Neural cell (in vitro differentiated cells): ENCODE data around the gene URAD. TPM values are rescaled to one million over a fixed set of nuclear protein-coding genes. Genes with fewer than 3 reads are reported as not detected.

Experiments
- H2AFZ ChIP-seq: fragments of 200-600, 300-800 bp; sonication (generic), shearing (Covaris generic); 2 replicates; pipeline ENCODE4 v1.6.0; 2014; ENCODE audit warnings: low read depth, mild to moderate bottlenecking, antibody characterized with exemption, low read length, moderate library complexity
- H3F3A ChIP-seq: fragments of 200-600 bp; shearing (Covaris generic); 2 replicates; pipeline ENCODE4 v1.6.1; 2016; ENCODE audit warnings: mild to moderate bottlenecking, moderate library complexity, mixed read lengths, antibody characterized with exemption, low read length; ENCODE audit not compliant: insufficient read depth, poor library complexity, severe bottlenecking
- H3K27ac ChIP-seq: fragments of 200-600, 300-800 bp; sonication (generic), shearing (Covaris generic); 2 replicates; pipeline ENCODE4 v1.5.1; 2014; ENCODE audit warnings: mild to moderate bottlenecking, low read length, moderate library complexity
- H3K27me3 ChIP-seq: fragments of 300-800, 200-600 bp; sonication (generic), shearing (Covaris generic); 2 replicates; pipeline ENCODE4 v1.6.0; 2014; ENCODE audit warnings: mild to moderate bottlenecking, low read depth, low read length, moderate library complexity; ENCODE audit not compliant: insufficient read depth
- H3K36me3 ChIP-seq: fragments of 300-800, 200-600 bp; sonication (generic), shearing (Covaris generic); 2 replicates; pipeline ENCODE4 v1.5.1; 2014; ENCODE audit warnings: mild to moderate bottlenecking, antibody characterized with exemption, low read length, moderate library complexity; ENCODE audit not compliant: insufficient read depth
- H3K4me2 ChIP-seq: fragments of 300-800, 200-600 bp; sonication (generic), shearing (Covaris generic); 2 replicates; pipeline ENCODE4 v1.6.0; 2014; ENCODE audit warnings: mild to moderate bottlenecking, low read length
- H3K4me3 ChIP-seq: fragments of 300-800, 200-600 bp; sonication (generic), shearing (Covaris generic); 2 replicates; pipeline ENCODE4 v1.5.1; 2014; ENCODE audit warnings: mild to moderate bottlenecking, low read length, moderate library complexity
- H3K79me2 ChIP-seq: fragments of 200-600 bp; shearing (Covaris generic); replicated peaks from 2 replicates; pipeline ENCODE4 v1.6.0; 2014; ENCODE audit warnings: mild to moderate bottlenecking, low read length, moderate library complexity; ENCODE audit not compliant: insufficient read depth
- H3K9ac ChIP-seq: fragments of 300-800, 200-600 bp; sonication (generic), shearing (Covaris generic); 2 replicates; pipeline ENCODE4 v1.6.1; 2016; ENCODE audit warnings: mild to moderate bottlenecking, low read length, mixed read lengths
- H3K9me2 ChIP-seq: fragments of 200-600 bp; shearing (Covaris generic); 2 replicates; pipeline ENCODE4 v1.6.1; 2016; ENCODE audit warnings: mild to moderate bottlenecking, low read length, mixed read lengths; ENCODE audit not compliant: insufficient read depth
- H3K9me3 ChIP-seq: fragments of 200-600, 300-800 bp; sonication (generic), shearing (Covaris generic); 2 replicates; pipeline ENCODE4 v1.6.1; 2016; ENCODE audit warnings: mild to moderate bottlenecking, mixed run types, low read length, moderate library complexity, mixed read lengths
- H4K20me1 ChIP-seq: fragments of 200-600 bp; shearing (Covaris generic); 2 replicates; pipeline ENCODE4 v1.6.1; 2016; ENCODE audit warnings: mild to moderate bottlenecking, mixed run types; ENCODE audit not compliant: insufficient read depth
- CTCF ChIP-seq: fragments of 450-650 bp; IDR thresholded peaks from 2 replicates; pipeline ENCODE4 v1.5.1; 2014; ENCODE audit warnings: antibody characterized with exemption, mild to moderate bottlenecking, moderate library complexity; ENCODE audit not compliant: poor library complexity, severe bottlenecking
- EP300 ChIP-seq: fragments of 450-650 bp; conservative IDR thresholded peaks from 2 replicates; pipeline ENCODE4 v1.6.1; 2014; ENCODE audit warnings: antibody characterized with exemption, mild to moderate bottlenecking, moderate library complexity; ENCODE audit not compliant: poor library complexity, severe bottlenecking
- EZH2 ChIP-seq: fragments of 200-600, 300-800 bp; shearing (Covaris generic), sonication (generic); IDR thresholded peaks from 2 replicates; pipeline ENCODE4 v1.6.1; 2014; ENCODE audit warnings: antibody characterized with exemption, low read length, borderline replicate concordance, mild to moderate bottlenecking; ENCODE audit not compliant: insufficient read depth, poor library complexity, severe bottlenecking
- MXI1 ChIP-seq: fragments of 450-650 bp; conservative IDR thresholded peaks from 2 replicates; pipeline ENCODE4 v1.6.1; 2014; ENCODE audit warnings: antibody characterized with exemption, mild to moderate bottlenecking; ENCODE audit not compliant: poor library complexity, severe bottlenecking
- POLR2AphosphoS5 ChIP-seq: IDR thresholded peaks from 2 replicates; pipeline ENCODE4 v1.6.1; 2012
- RAD21 ChIP-seq: fragments of 450-650 bp; conservative IDR thresholded peaks from 2 replicates; pipeline ENCODE4 v1.6.1; 2014; ENCODE audit warnings: antibody characterized with exemption, mild to moderate bottlenecking, moderate library complexity
- REST ChIP-seq: IDR thresholded peaks from 2 replicates; pipeline ENCODE4 v1.6.1; 2012; ENCODE audit warnings: borderline replicate concordance
- SMC3 ChIP-seq: fragments of 450-650 bp; conservative IDR thresholded peaks from 2 replicates; pipeline ENCODE4 v1.6.1; 2014; ENCODE audit warnings: antibody characterized with exemption, mild to moderate bottlenecking, moderate library complexity; ENCODE audit not compliant: poor library complexity
- TAF1 ChIP-seq: IDR thresholded peaks from 2 replicates; pipeline ENCODE4 v1.6.1; 2012; ENCODE audit warnings: low read depth
- polyA plus RNA-seq: library from polyadenylated mRNA; depleted of rRNA; stranded (reverse); fragments of >200 nt; gene quantifications from 2 replicates; pipeline ENCODE4 v1.2.3, GENCODE V29; 2014

The URAD gene
- polyA plus RNA-seq, 1 donor from 2014 or later: not detected

- TF ChIP-seq MXI1: no peak
- no peak for TF ChIP-seq EP300
- TF ChIP-seq REST: no peak
- TF ChIP-seq RAD21: peak; percentile 73
- peak; percentile 75 for TF ChIP-seq SMC3
- peak; percentile 90 for TF ChIP-seq CTCF
- no peak for TF ChIP-seq POLR2AphosphoS5
- peak; percentile 71 for TF ChIP-seq EZH2
- TF ChIP-seq TAF1: no peak
- no peaks in the 10 kb centered on the region for H3K36me3 ChIP-seq
- peak overlapping the region; percentile 19 for H3K4me2 ChIP-seq
- H4K20me1 ChIP-seq: no peaks in the 10 kb centered on the region
- H2AFZ ChIP-seq: no peak overlapping the region
- H3K9me2 ChIP-seq: no peaks in the 10 kb centered on the region
- no peaks in the 10 kb centered on the region for H3K9me3 ChIP-seq
- H3K4me3 ChIP-seq: peak overlapping the region; percentile 60
- no peak overlapping the region for H3K27ac ChIP-seq
- H3K27me3 ChIP-seq: peaks cover 96% of the 10 kb centered on the region
- no peaks in the 10 kb centered on the region for H3F3A ChIP-seq
- H3K9ac ChIP-seq: no peak overlapping the region
- H3K79me2 ChIP-seq: no peaks in the 10 kb centered on the region
Measured at GRCh38 chr13:27953676-27954405, 34.7 kb downstream of the URAD start.

GRCh38 chr13:27952876-27953675, 35.4 kb downstream of the URAD start:
- Histone ChIP-seq H3F3A (no peaks in the 10 kb centered on the region), H3K36me3 (no peaks in the 10 kb centered on the region), H2AFZ (no peak overlapping the region), H4K20me1 (no peaks in the 10 kb centered on the region), H3K9ac (no peak overlapping the region), H3K9me2 (no peaks in the 10 kb centered on the region), H3K9me3 (no peaks in the 10 kb centered on the region), H3K4me2 (peak overlapping the region; percentile 19), H3K4me3 (peak overlapping the region; percentile 60), H3K27me3 (peaks cover 91% of the 10 kb centered on the region), H3K27ac (no peak overlapping the region), H3K79me2 (no peaks in the 10 kb centered on the region)
- TF ChIP-seq EP300 (no peak), POLR2AphosphoS5 (no peak), EZH2 (no peak), RAD21 (no peak), SMC3 (no peak), REST (no peak), MXI1 (no peak), TAF1 (no peak), CTCF (no peak)
